VCaP (cell line): ENCODE results near the gene FRMD6.

Experiments
- H3K27ac ChIP-seq: fragments of 450-650 bp; 2 replicates; pipeline ENCODE4 v1.5.1; 2017
- CTCF ChIP-seq: fragments of 450-650 bp; conservative IDR thresholded peaks from 2 replicates; pipeline ENCODE4 v1.5.1; 2017; ENCODE audit warnings: mild to moderate bottlenecking, moderate library complexity

FRMD6 gene

GRCh38 chr14:51654533-51654845 lies 2.8 kb downstream of the FRMD6 start:
- TF ChIP-seq CTCF = no peak
- H3K27ac ChIP-seq = no peak overlapping the region

- H3K27ac ChIP-seq = no peak overlapping the region
- no peak for TF ChIP-seq CTCF
These were observed 6.1 kb downstream of the FRMD6 start for GRCh38 chr14:51657762-51658161.

- TF ChIP-seq CTCF = no peak
- H3K27ac ChIP-seq = no peak overlapping the region
These were observed 6.9 kb downstream of the FRMD6 start for GRCh38 chr14:51658441-51659173.

GRCh38 chr14:51660741-51661140 lies 9.0 kb downstream of the FRMD6 start:
- TF ChIP-seq CTCF = no peak
- no peak overlapping the region for H3K27ac ChIP-seq

GRCh38 chr14:51661504-51661903 lies 9.8 kb downstream of the FRMD6 start:
- no peak overlapping the region for H3K27ac ChIP-seq
- no peak for TF ChIP-seq CTCF

GRCh38 chr14:51663783-51664326 lies 12.1 kb downstream of the FRMD6 start:
- no peak overlapping the region for H3K27ac ChIP-seq
- no peak for TF ChIP-seq CTCF

- no peak overlapping the region for H3K27ac ChIP-seq
- no peak for TF ChIP-seq CTCF
These were observed 14.4 kb downstream of the FRMD6 start for GRCh38 chr14:51666070-51666469.
